Measurements from ENCODE around the gene PAMR1. TPM values are rescaled to one million over a fixed set of nuclear protein-coding genes. Genes with fewer than 3 reads are reported as not detected.

Gene PAMR1
- total and polyA plus RNA-seq, 7 experiments from 2014 or later: not detected

GRCh38 chr11:35436581-35437250 is 88.7 kb downstream of the PAMR1 start:
- DNase-seq (no peak), ATAC-seq (no peak)
- Mint-ChIP-seq H3K9me3 (peaks cover 0 to 3% (median 0%) of the 10 kb centered on the region in 11 donors), H3K27me3 (peaks cover 17 to 49% (median 40%) of the 10 kb centered on the region in 5 donors), H3K27ac (no peak overlapping the region), H3K4me3 (no peak overlapping the region), H3K36me3 (no peaks in the 10 kb centered on the region), H3K4me1 (no peaks in the 10 kb centered on the region)
- Histone ChIP-seq H3K27me3 (ENCODE audit: control insufficient read depth in 2 of 2, insufficient read depth in 2 of 2, low read length in 2 of 2) (no peaks in the 10 kb centered on the region), H3K36me3 (ENCODE audit: control insufficient read depth in 2 of 3, insufficient read depth in 3 of 3, low read length in 3 of 3) (no peaks in the 10 kb centered on the region), H3K27ac (ENCODE audit: low read depth, low read length) (no peak overlapping the region), H3K4me3 (ENCODE audit: low read length) (no peak overlapping the region), H3K9me3 (ENCODE audit: control insufficient read depth in 2 of 3, low read length in 3 of 3) (no peaks in the 10 kb centered on the region), H3K4me1 (ENCODE audit: control insufficient read depth in 2 of 2, insufficient read depth in 2 of 2, low read length in 2 of 2) (no peaks in the 10 kb centered on the region)
- intact Hi-C loops (cut with micrococcal nuclease): no loop called here
- CTCF ChIA-PET: no interaction called here
- POLR2A ChIA-PET: no interaction called here

DNA sequence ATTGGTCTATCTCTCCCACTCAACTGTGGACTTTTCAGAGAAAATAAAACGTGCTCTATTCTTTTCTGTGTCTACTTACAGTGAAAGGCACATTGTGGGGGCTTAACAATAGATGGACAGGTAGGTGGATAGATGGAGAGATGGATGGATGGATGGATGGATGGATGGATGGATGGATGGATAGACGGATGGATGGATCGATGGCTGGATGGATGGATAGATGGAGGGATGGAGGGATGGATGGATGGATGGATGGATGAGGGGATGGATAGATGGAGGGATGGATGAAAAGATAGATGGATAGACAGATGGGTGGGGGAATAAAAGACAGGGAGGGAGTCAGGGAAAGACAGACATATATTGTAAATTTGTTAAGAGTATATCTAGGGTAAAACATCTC is 91.8 kb downstream of the PAMR1 start:
- no peak for ATAC-seq
- H3K36me3 Mint-ChIP-seq: no peaks in the 10 kb centered on the region
- H3K27ac Mint-ChIP-seq: no peak overlapping the region
- no peaks in the 10 kb centered on the region for H3K36me3 ChIP-seq (ENCODE audit: control insufficient read depth in 2 of 3, insufficient read depth in 3 of 3, low read length in 3 of 3)
- intact Hi-C loops (cut with micrococcal nuclease): no loop called here
- H3K4me1 ChIP-seq (ENCODE audit: control insufficient read depth in 2 of 2, insufficient read depth in 2 of 2, low read length in 2 of 2): no peaks in the 10 kb centered on the region
- H3K4me3 Mint-ChIP-seq: no peak overlapping the region
- no peak overlapping the region for H3K4me3 ChIP-seq (ENCODE audit: low read length)
- H3K27me3 ChIP-seq (ENCODE audit: control insufficient read depth in 2 of 2, insufficient read depth in 2 of 2, low read length in 2 of 2): no peaks in the 10 kb centered on the region
- ChIA-PET CTCF (no interaction called here), POLR2A (no interaction called here)
- peaks cover 28 to 43% (median 36%) of the 10 kb centered on the region in 5 donors for H3K27me3 Mint-ChIP-seq
- H3K9me3 Mint-ChIP-seq: no peaks in the 10 kb centered on the region
- no peak overlapping the region for H3K27ac ChIP-seq (ENCODE audit: low read depth, low read length)
- H3K9me3 ChIP-seq (ENCODE audit: control insufficient read depth in 2 of 3, low read length in 3 of 3): no peaks in the 10 kb centered on the region
- no peak for DNase-seq
- H3K4me1 Mint-ChIP-seq: no peaks in the 10 kb centered on the region

DNA sequence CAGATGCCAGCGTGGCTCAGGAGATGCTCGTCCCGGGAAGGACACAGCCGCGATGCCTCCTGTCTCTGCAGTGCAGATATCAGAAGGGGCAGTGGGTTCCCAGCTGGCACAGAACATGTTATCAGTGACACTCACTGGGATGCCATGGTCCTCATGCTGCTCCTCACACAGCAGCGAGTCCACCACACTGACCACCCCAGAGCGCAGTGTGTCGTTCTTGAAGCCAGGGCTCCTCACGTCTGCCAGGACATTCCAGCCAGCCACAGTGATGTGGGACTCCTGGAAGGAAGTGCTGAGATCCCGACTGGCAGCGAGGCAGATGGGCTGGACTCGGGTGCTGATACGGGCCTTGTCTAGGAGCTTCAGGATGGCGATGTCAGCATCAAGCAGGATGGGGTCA is 93.0 kb downstream of the PAMR1 start:
- peaks cover 28 to 50% (median 41%) of the 10 kb centered on the region in 5 donors for H3K27me3 Mint-ChIP-seq
- no peak for ATAC-seq
- Histone ChIP-seq H3K4me1 (ENCODE audit: control insufficient read depth in 2 of 2, insufficient read depth in 2 of 2, low read length in 2 of 2) (no peaks in the 10 kb centered on the region), H3K9me3 (ENCODE audit: control insufficient read depth in 2 of 3, low read length in 3 of 3) (no peaks in the 10 kb centered on the region), H3K27me3 (ENCODE audit: control insufficient read depth in 2 of 2, insufficient read depth in 2 of 2, low read length in 2 of 2) (peaks cover 0 to 1% of the 10 kb centered on the region in 2 donors), H3K36me3 (ENCODE audit: control insufficient read depth in 2 of 3, insufficient read depth in 3 of 3, low read length in 3 of 3) (no peaks in the 10 kb centered on the region), H3K4me3 (ENCODE audit: low read length) (no peak overlapping the region), H3K27ac (ENCODE audit: low read depth, low read length) (no peak overlapping the region)
- CTCF ChIA-PET: no interaction called here
- H3K27ac Mint-ChIP-seq: no peak overlapping the region
- no peaks in the 10 kb centered on the region for H3K9me3 Mint-ChIP-seq
- intact Hi-C loops (cut with micrococcal nuclease): no loop called here
- DNase-seq: no peak
- POLR2A ChIA-PET: no interaction called here
- no peaks in the 10 kb centered on the region for H3K4me1 Mint-ChIP-seq
- H3K36me3 Mint-ChIP-seq: no peaks in the 10 kb centered on the region
- no peak overlapping the region for H3K4me3 Mint-ChIP-seq

- DNase-seq: no peak
- no peaks in the 10 kb centered on the region for H3K4me1 Mint-ChIP-seq
- ATAC-seq: no peak
- Histone ChIP-seq H3K27ac (ENCODE audit: low read depth, low read length) (no peak overlapping the region), H3K4me1 (ENCODE audit: control insufficient read depth in 2 of 2, insufficient read depth in 2 of 2, low read length in 2 of 2) (no peaks in the 10 kb centered on the region), H3K27me3 (ENCODE audit: control insufficient read depth in 2 of 2, insufficient read depth in 2 of 2, low read length in 2 of 2) (peaks cover 0 to 2% of the 10 kb centered on the region in 2 donors), H3K4me3 (ENCODE audit: low read length) (no peak overlapping the region), H3K9me3 (ENCODE audit: control insufficient read depth in 2 of 3, low read length in 3 of 3) (no peaks in the 10 kb centered on the region), H3K36me3 (ENCODE audit: control insufficient read depth in 2 of 3, insufficient read depth in 3 of 3, low read length in 3 of 3) (no peaks in the 10 kb centered on the region)
- no peak overlapping the region for H3K27ac Mint-ChIP-seq
- CTCF ChIA-PET: no interaction called here
- no peaks in the 10 kb centered on the region for H3K36me3 Mint-ChIP-seq
- H3K9me3 Mint-ChIP-seq: no peaks in the 10 kb centered on the region
- POLR2A ChIA-PET: no interaction called here
- intact Hi-C loops (cut with micrococcal nuclease): no loop called here
- peaks cover 58 to 74% (median 71%) of the 10 kb centered on the region in 5 donors for H3K27me3 Mint-ChIP-seq
- H3K4me3 Mint-ChIP-seq: no peak overlapping the region
These were observed 98.3 kb downstream of the PAMR1 start for GRCh38 chr11:35427071-35427470.

- H3K4me3 Mint-ChIP-seq: no peak overlapping the region
- DNase-seq: no peak
- no peak overlapping the region for H3K27ac Mint-ChIP-seq
- Histone ChIP-seq H3K4me1 (ENCODE audit: control insufficient read depth in 2 of 2, insufficient read depth in 2 of 2, low read length in 2 of 2) (no peaks in the 10 kb centered on the region), H3K9me3 (ENCODE audit: control insufficient read depth in 2 of 3, low read length in 3 of 3) (no peaks in the 10 kb centered on the region), H3K36me3 (ENCODE audit: control insufficient read depth in 2 of 3, insufficient read depth in 3 of 3, low read length in 3 of 3) (no peaks in the 10 kb centered on the region), H3K27ac (ENCODE audit: low read depth, low read length) (no peak overlapping the region), H3K27me3 (ENCODE audit: control insufficient read depth in 2 of 2, insufficient read depth in 2 of 2, low read length in 2 of 2) (peaks cover 0 to 2% of the 10 kb centered on the region in 2 donors), H3K4me3 (ENCODE audit: low read length) (no peak overlapping the region)
- intact Hi-C loops (cut with micrococcal nuclease): no loop called here
- POLR2A ChIA-PET: no interaction called here
- no peaks in the 10 kb centered on the region for H3K9me3 Mint-ChIP-seq
- no peak for ATAC-seq
- H3K4me1 Mint-ChIP-seq: peaks cover 0 to 1% (median under 1%) of the 10 kb centered on the region in 7 donors
- H3K27me3 Mint-ChIP-seq: peaks cover 65 to 79% (median 73%) of the 10 kb centered on the region in 5 donors
- no peaks in the 10 kb centered on the region for H3K36me3 Mint-ChIP-seq
- CTCF ChIA-PET: no interaction called here
These were observed 99.1 kb downstream of the PAMR1 start for GRCh38 chr11:35426351-35426750.

- H3K9me3 ChIP-seq (ENCODE audit: control insufficient read depth in 2 of 3, low read length in 3 of 3): no peaks in the 10 kb centered on the region
- no peak overlapping the region for H3K27ac ChIP-seq (ENCODE audit: low read depth, low read length)
- H3K36me3 ChIP-seq (ENCODE audit: control insufficient read depth in 2 of 3, insufficient read depth in 3 of 3, low read length in 3 of 3): no peaks in the 10 kb centered on the region
- no peaks in the 10 kb centered on the region for H3K9me3 Mint-ChIP-seq
- ChIA-PET POLR2A (no interaction called here), CTCF (no interaction called here)
- no peak for DNase-seq
- peaks cover 72 to 86% (median 79%) of the 10 kb centered on the region in 5 donors for H3K27me3 Mint-ChIP-seq
- H3K27me3 ChIP-seq (ENCODE audit: control insufficient read depth in 2 of 2, insufficient read depth in 2 of 2, low read length in 2 of 2): peaks cover 2% of the 10 kb centered on the region in 2 donors
- H3K27ac Mint-ChIP-seq: no peak overlapping the region
- H3K4me1 ChIP-seq (ENCODE audit: control insufficient read depth in 2 of 2, insufficient read depth in 2 of 2, low read length in 2 of 2): no peaks in the 10 kb centered on the region
- H3K4me3 ChIP-seq (ENCODE audit: low read length): no peak overlapping the region
- no peak overlapping the region for H3K4me3 Mint-ChIP-seq
- peaks cover 0 to 8% (median 7%) of the 10 kb centered on the region in 7 donors for H3K4me1 Mint-ChIP-seq
- intact Hi-C loops (cut with micrococcal nuclease): no loop called here
- H3K36me3 Mint-ChIP-seq: no peaks in the 10 kb centered on the region
- ATAC-seq: no peak
These were observed 99.7 kb downstream of the PAMR1 start for GRCh38 chr11:35425603-35426212.

Data from naive thymus-derived CD4-positive, alpha-beta T cell (primary cell).